ENCODE results near the gene KCTD1. TPM values are rescaled to one million over a fixed set of nuclear protein-coding genes. Genes with fewer than 3 reads are reported as not detected.

Gene KCTD1
- total RNA-seq, 6 experiments from 2014 or later = 2.9 to 6.8 (median 4.8) TPM

DNA sequence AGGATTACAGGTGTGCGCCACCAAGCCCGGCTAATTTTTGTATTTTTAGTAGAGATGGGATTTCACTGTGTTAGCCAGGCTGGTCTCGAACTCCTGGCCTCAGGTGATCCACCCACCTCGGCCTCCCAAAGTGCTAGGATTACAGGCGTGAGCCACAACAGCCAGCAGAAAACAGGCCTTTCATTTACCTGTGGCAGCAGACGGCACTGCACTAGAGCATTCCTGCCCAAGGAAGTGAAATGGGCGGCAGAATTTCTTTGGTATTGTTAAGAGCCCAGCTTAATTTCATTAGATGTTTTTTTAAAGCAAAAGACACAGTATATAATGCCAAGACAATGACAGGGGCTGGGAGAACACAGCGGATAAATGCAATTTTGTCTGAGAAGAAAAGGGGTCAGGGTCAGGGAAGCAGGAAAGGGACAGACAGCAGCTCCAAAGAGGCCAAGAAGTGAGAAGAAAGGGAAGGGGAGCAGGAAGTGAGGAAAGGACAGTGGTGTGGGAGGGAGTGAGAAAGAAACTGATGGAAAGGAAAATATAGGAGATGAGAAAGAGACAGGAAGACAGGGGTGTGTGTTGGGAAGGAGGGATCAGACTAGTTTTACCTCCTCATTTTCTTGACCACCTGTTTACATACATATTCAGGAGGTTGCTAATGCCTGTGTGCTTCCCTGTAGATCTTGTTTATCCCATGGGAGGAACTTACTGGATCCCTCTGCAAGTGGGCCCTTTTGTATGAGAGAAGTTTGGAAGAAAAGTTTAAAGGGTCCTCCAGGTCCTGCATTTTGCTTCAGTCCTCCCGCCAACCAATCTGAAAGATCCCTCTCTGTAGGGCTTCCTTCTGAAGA is 32.5 kb downstream of the KCTD1 start:
- Histone ChIP-seq H3K4me3 (no peak overlapping the region), H3K27me3 (no peaks in the 10 kb centered on the region), H3K27ac (no peak overlapping the region), H3K9me3 (no peaks in the 10 kb centered on the region), H3K4me1 (no peaks in the 10 kb centered on the region), H3K36me3 (no peaks in the 10 kb centered on the region)
- intact Hi-C loops (cut with DNase I) = no loop called here
- TF ChIP-seq, protein P1, sequence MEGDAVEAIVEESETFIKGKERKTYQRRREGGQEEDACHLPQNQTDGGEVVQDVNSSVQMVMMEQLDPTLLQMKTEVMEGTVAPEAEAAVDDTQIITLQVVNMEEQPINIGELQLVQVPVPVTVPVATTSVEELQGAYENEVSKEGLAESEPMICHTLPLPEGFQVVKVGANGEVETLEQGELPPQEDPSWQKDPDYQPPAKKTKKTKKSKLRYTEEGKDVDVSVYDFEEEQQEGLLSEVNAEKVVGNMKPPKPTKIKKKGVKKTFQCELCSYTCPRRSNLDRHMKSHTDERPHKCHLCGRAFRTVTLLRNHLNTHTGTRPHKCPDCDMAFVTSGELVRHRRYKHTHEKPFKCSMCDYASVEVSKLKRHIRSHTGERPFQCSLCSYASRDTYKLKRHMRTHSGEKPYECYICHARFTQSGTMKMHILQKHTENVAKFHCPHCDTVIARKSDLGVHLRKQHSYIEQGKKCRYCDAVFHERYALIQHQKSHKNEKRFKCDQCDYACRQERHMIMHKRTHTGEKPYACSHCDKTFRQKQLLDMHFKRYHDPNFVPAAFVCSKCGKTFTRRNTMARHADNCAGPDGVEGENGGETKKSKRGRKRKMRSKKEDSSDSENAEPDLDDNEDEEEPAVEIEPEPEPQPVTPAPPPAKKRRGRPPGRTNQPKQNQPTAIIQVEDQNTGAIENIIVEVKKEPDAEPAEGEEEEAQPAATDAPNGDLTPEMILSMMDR (IDR thresholded peaks at IDR 0.05) = no peak
- TF ChIP-seq POLR2A (IDR thresholded peaks at IDR 0.05) = no peak
- ATAC-seq (no peak), DNase-seq (no peak)
- WGBS (ENCODE audit: insufficient coverage, low coverage, low lambda C conversion rate, missing lambda C conversion rate) = 88% methylated on average over 7 of the region's 9 CpGs

DNA sequence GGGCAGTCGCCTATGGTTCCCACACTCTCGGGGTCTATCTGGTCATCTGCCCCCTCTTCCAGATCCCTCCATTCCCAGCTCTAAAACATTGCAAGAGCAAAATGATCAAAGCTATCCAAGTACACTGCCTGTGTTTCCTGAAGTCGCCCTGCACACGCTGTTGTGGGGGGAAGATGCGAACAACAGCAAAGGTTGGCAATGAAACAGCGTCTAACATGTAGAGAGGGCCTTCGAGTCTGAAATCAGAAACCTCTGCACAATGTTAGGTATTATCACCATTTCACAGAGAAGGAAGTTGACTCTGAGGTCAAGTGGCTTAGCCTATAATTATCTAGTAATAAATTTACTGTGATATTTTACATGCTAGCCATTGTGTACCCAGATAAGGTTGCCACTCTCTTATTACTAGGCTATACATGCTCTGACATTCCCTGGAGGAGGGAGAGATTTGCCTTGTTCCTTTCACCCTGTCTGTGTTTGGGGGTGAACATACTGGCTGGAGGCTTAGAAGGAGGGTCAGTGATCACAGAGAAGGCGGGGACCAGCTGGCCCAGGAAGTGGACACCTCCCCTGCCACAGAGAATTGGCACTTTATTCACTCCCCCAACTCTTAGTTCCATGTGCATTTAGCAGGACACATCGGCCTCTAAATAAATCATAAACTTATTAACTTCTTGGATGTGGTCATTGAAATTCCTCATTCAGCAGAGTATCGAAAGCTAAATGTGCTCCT is 36.8 kb downstream of the KCTD1 start:
- TF ChIP-seq POLR2A (IDR thresholded peaks at IDR 0.05) = no peak
- TF ChIP-seq, protein P1 (IDR thresholded peaks at IDR 0.05) = no peak
- intact Hi-C loops (cut with DNase I) = no loop called here
- H3K9me3 ChIP-seq = no peaks in the 10 kb centered on the region
- H3K36me3 ChIP-seq = no peaks in the 10 kb centered on the region
- no peak overlapping the region for H3K27ac ChIP-seq
- H3K4me1 ChIP-seq = no peaks in the 10 kb centered on the region
- 69% methylated on average over 10 of the region's 10 CpGs for WGBS (ENCODE audit: insufficient coverage, low coverage, low lambda C conversion rate, missing lambda C conversion rate)
- ATAC-seq (peak; percentile 22 to 57 (median 42)), DNase-seq (no peak)
- no peak overlapping the region for H3K4me3 ChIP-seq
- no peaks in the 10 kb centered on the region for H3K27me3 ChIP-seq

DNA sequence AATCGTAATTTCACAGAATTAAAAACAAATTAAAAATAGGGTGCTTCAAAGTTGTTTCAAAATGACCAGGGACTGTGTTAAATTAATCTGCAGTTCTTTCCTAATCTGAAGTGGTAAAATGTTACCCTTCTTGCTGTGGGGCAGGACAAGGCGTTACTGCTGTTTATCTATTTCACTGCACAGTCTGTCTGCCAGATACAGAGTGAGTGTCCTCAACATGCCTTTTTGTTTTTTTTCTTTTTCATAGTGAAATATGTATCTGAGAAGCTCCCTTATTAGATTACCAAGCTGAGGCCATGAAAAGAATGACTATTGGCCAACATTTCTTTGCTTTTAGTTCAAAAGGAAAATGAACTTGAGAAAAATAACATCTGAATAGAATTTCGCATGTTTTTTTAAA is 38.0 kb downstream of the KCTD1 start:
- no peak for DNase-seq
- H3K36me3 ChIP-seq = no peaks in the 10 kb centered on the region
- no peaks in the 10 kb centered on the region for H3K27me3 ChIP-seq
- 63% methylated on average over 3 of the region's 3 CpGs for WGBS (ENCODE audit: insufficient coverage, low coverage, low lambda C conversion rate, missing lambda C conversion rate)
- no peaks in the 10 kb centered on the region for H3K4me1 ChIP-seq
- no peak overlapping the region for H3K4me3 ChIP-seq
- H3K27ac ChIP-seq = no peak overlapping the region
- TF ChIP-seq POLR2A (IDR thresholded peaks at IDR 0.05) = no peak
- TF ChIP-seq, protein P1 (IDR thresholded peaks at IDR 0.05) = no peak
- no peaks in the 10 kb centered on the region for H3K9me3 ChIP-seq
- intact Hi-C loops (cut with DNase I) = no loop called here
- ATAC-seq = peak in 1 of 4 donors; percentile 26

DNA sequence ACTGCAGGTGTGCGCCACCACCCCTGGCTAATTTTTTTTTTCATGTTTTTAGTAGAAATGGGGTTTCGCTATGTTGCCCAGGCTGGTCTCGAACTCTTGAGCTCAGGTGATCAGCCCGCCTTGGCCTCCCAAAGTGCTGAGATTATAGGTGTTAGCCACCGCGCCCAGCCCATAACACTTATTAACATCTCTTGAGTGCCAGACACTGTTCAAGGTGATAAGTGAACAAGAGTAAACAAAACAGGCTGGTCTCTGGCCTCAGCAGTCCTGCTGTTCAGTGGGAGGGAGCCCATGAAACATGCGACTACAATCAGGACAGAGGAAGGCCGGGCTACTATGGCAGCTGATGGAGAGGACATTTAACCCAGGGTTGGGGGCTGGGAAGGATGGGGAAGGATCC is 42.3 kb downstream of the KCTD1 start:
- DNase-seq (no peak), ATAC-seq (no peak)
- no peaks in the 10 kb centered on the region for H3K9me3 ChIP-seq
- H3K4me3 ChIP-seq = no peak overlapping the region
- WGBS (ENCODE audit: insufficient coverage, low coverage, low lambda C conversion rate, missing lambda C conversion rate) = 92% methylated on average over 7 of the region's 8 CpGs
- no peaks in the 10 kb centered on the region for H3K36me3 ChIP-seq
- intact Hi-C loops (cut with DNase I) = no loop called here
- H3K27me3 ChIP-seq = no peaks in the 10 kb centered on the region
- H3K4me1 ChIP-seq = no peaks in the 10 kb centered on the region
- TF ChIP-seq, protein P1 (IDR thresholded peaks at IDR 0.05) = no peak
- TF ChIP-seq POLR2A (IDR thresholded peaks at IDR 0.05) = no peak
- no peak overlapping the region for H3K27ac ChIP-seq
